Neural progenitor cell (in vitro differentiated cells): Measurements from ENCODE around the gene SPIRE2.

Experiments
- EZH2 ChIP-seq: fragments of 200-600 bp; sonication (generic); IDR thresholded peaks from 2 replicates; pipeline ENCODE4 v1.6.1; 2017; ENCODE audit warnings: antibody characterized with exemption, mild to moderate bottlenecking, moderate library complexity
- EZH2phosphoT487 ChIP-seq: fragments of 200-600 bp; sonication (generic); IDR thresholded peaks from 2 replicates; pipeline ENCODE4 v1.6.1; 2017; ENCODE audit warnings: antibody characterized with exemption

- TF ChIP-seq EZH2phosphoT487 (no peak), EZH2 (no peak)
Measured at GRCh38 chr16:89787365-89787805, 40.9 kb upstream of the SPIRE2 start.
